Measurements from ENCODE around the gene AGO3. TPM values are rescaled to one million over a fixed set of nuclear protein-coding genes. Genes with fewer than 3 reads are reported as not detected.

AGO3 gene
- total and polyA plus RNA-seq, 2 of the 13 experiments (the other 11 are each of a cell fraction or from before 2014, with no cell fraction given), result 21.2 to 27.1 TPM

- TF ChIP-seq, protein P1, sequence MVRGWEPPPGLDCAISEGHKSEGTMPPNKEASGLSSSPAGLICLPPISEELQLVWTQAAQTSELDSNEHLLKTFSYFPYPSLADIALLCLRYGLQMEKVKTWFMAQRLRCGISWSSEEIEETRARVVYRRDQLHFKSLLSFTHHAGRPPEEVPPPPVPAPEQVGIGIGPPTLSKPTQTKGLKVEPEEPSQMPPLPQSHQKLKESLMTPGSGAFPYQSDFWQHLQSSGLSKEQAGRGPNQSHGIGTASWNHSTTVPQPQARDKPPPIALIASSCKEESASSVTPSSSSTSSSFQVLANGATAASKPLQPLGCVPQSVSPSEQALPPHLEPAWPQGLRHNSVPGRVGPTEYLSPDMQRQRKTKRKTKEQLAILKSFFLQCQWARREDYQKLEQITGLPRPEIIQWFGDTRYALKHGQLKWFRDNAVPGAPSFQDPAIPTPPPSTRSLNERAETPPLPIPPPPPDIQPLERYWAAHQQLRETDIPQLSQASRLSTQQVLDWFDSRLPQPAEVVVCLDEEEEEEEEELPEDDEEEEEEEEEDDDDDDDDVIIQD (CRISPR knock-in tag; IDR thresholded peaks at IDR 0.05; ENCODE audit: low read depth), result 0 out of 2 replicates have a peak, but pooled peaks have one; percentile 12
- no peak for TF ChIP-seq ZNF282 (IDR thresholded peaks at IDR 0.05; ENCODE audit: partially characterized antibody)
- no peak for TF ChIP-seq ZNF335 (CRISPR knock-in tag; IDR thresholded peaks at IDR 0.05)
- TF ChIP-seq TAF1 (CRISPR knock-in tag; IDR thresholded peaks at IDR 0.05), result peak; percentile 29
- no peak for TF ChIP-seq ATF7 (IDR thresholded peaks at IDR 0.05)
- no peak for TF ChIP-seq ATF7 (CRISPR knock-in tag; IDR thresholded peaks at IDR 0.05)
- no peak for TF ChIP-seq BORCS8-MEF2B (CRISPR knock-in tag; IDR thresholded peaks at IDR 0.05)
- TF ChIP-seq REL (CRISPR knock-in tag; conservative IDR thresholded peaks at IDR 0.05), result no peak
- TF ChIP-seq ZBTB20 (CRISPR knock-in tag; IDR thresholded peaks at IDR 0.05; ENCODE audit: borderline replicate concordance, low read depth), result no peak
- TF ChIP-seq ZBTB7B (CRISPR knock-in tag; IDR thresholded peaks at IDR 0.05), result peak; percentile 78
- TF ChIP-seq IKZF4 (CRISPR knock-in tag; IDR thresholded peaks at IDR 0.05; ENCODE audit: borderline replicate concordance, low read depth, not compliant biosample characterization), result no peak
- TF ChIP-seq ZFP36 (IDR thresholded peaks at IDR 0.05; ENCODE audit: borderline replicate concordance, low read depth, low read length, partially characterized antibody), result no peak
- no peak for TF ChIP-seq ZNF343 (CRISPR knock-in tag; IDR thresholded peaks at IDR 0.05)
- peak; percentile 18 for TF ChIP-seq ZNF407 (CRISPR knock-in tag; IDR thresholded peaks at IDR 0.05; ENCODE audit: not compliant biosample characterization)
- TF ChIP-seq ZMYM3 (CRISPR knock-in tag; IDR thresholded peaks at IDR 0.05), result peak; percentile 65; the same call in 1 of the 2 replicates
- no peak for TF ChIP-seq RNF219 (CRISPR knock-in tag; IDR thresholded peaks at IDR 0.05)
- no peak for TF ChIP-seq ZFP36L2 (CRISPR knock-in tag; IDR thresholded peaks at IDR 0.05)
Observed at GRCh38 chr1:35882945-35883634, 47.8 kb upstream of the AGO3 start, which contains the start of gene AGO1 (continued).
